ENCODE results near the gene CMSS1.

- TF ChIP-seq, protein P1, sequence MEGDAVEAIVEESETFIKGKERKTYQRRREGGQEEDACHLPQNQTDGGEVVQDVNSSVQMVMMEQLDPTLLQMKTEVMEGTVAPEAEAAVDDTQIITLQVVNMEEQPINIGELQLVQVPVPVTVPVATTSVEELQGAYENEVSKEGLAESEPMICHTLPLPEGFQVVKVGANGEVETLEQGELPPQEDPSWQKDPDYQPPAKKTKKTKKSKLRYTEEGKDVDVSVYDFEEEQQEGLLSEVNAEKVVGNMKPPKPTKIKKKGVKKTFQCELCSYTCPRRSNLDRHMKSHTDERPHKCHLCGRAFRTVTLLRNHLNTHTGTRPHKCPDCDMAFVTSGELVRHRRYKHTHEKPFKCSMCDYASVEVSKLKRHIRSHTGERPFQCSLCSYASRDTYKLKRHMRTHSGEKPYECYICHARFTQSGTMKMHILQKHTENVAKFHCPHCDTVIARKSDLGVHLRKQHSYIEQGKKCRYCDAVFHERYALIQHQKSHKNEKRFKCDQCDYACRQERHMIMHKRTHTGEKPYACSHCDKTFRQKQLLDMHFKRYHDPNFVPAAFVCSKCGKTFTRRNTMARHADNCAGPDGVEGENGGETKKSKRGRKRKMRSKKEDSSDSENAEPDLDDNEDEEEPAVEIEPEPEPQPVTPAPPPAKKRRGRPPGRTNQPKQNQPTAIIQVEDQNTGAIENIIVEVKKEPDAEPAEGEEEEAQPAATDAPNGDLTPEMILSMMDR (IDR thresholded peaks at IDR 0.05; ENCODE audit: insufficient read depth, low read length), result no peak
- no peak for TF ChIP-seq GABPA (IDR thresholded peaks at IDR 0.05; ENCODE audit: low read depth)
- no peak for TF ChIP-seq POLR2AphosphoS5 (IDR thresholded peaks at IDR 0.05; ENCODE audit: low read depth)
- no peak for TF ChIP-seq REST (IDR thresholded peaks at IDR 0.05; ENCODE audit: insufficient replicate concordance, low read depth)
- no peak for TF ChIP-seq SPI1 (IDR thresholded peaks at IDR 0.05; ENCODE audit: borderline replicate concordance, low read depth)
Measured at GRCh38 chr3:99836681-99837080, 19.0 kb downstream of the CMSS1 start.
